HG02840 (cell line): ENCODE measurements around the gene HOXC9.

Experiments used
- ATAC-seq: cut with Tn5 transposase; IDR thresholded peaks from one replicate; pipeline ENCODE4 v1.9.1; 2021; ENCODE audit warnings: mild to moderate bottlenecking, moderate library complexity, moderate number of reproducible peaks; ENCODE audit not compliant: unreplicated experiment, low FRiP score

The HOXC9 gene

DNA sequence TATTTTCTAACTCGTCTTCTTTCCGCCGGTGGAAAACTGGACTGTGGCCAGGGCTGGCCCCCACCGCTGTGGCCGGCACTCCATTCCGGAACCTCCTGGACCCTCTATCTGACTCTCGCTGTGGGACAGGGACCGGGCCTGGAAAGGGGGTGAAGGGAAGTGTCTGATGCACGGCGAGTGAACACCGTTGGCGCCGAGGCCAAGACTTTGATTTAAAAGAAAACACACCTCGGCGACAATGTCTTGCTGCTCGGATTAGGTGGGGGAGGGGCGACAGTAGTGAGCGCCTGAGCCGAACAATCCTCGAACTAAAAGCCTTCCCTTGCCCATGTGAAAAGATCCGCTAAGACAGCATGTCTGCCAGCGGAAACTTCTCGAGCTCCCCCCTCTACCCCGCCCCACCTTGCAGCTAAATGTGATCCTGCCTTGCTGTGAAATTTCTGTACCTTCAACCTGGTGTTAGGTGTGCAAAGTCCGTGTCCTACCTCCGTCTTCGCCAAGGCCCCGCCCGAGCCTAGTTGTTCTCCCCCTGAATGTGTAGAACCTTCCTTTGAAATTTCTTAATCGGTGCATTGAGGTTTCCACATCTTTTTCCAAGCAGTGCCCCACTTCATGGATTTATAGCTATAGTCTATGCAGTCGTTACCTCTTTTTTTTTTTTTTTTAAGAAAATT is 24.3 kb upstream of the HOXC9 start:
- ATAC-seq = no peak

DNA sequence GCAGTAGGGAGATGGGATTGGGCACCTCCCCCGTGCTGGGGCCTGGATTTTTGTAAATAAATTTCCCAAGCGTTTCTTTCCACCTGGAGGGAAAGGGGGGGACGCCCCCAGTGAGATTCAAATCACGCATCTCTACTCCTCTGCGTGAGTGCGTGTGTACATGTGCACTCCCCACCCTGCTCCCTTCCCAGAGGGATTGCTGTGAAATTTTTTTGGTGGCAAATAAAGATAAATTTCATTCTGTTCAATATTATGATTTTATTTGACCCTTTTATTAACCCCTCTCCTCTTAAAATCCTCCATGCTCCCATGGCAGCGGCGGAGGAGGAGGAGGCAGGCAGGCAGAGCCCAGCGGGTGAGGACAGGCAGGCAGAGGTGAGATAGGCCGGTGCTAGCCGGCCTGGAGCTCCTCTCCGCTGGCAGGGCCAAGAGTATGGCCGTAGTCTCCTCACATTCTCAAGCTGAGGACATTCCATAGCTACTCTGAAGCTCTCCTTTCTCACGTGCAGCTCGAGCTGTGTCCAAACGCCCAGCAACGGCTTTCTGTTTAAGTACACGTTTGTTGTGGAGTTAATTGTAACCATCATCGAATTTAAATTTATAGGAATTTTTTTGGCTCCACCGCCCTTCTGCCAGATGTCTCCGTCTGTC is 23.7 kb upstream of the HOXC9 start:
- no peak for ATAC-seq

DNA sequence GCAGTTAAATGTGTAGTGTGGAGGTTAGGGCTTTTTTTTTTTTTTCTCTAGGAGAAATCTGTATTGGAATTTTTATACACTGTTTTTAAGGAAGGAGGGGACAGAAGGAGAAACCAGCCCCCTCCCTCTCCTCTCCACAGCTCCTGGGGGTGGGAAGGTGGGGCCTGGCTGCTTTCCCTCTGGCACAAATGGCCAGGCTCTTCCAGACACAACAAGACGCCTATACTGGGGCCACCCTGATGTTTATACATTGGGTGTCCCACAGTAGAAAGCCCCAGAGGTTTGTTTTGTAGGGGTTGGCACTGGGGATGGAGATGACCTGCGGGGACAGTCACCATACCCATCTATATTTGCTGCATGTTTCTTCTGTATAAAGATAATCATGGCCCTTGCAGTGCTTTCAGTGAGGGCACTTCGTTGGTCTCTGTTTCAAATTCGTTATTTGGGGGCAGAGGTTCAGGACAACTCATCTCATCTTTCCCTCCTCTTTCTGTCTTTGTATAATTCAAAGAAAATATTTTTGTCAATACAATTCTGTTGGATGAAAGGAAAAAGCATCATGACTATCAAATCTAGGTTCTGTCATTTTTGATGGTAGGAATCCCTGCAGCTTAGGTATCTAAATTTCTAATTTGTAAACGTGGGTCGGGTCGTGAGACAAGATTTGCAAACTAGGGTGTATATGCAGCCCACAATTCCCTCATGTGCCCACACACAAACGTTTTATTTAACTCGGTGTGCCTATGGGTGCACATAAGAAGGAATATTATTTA is 23.0 kb upstream of the HOXC9 start:
- no peak for ATAC-seq

DNA sequence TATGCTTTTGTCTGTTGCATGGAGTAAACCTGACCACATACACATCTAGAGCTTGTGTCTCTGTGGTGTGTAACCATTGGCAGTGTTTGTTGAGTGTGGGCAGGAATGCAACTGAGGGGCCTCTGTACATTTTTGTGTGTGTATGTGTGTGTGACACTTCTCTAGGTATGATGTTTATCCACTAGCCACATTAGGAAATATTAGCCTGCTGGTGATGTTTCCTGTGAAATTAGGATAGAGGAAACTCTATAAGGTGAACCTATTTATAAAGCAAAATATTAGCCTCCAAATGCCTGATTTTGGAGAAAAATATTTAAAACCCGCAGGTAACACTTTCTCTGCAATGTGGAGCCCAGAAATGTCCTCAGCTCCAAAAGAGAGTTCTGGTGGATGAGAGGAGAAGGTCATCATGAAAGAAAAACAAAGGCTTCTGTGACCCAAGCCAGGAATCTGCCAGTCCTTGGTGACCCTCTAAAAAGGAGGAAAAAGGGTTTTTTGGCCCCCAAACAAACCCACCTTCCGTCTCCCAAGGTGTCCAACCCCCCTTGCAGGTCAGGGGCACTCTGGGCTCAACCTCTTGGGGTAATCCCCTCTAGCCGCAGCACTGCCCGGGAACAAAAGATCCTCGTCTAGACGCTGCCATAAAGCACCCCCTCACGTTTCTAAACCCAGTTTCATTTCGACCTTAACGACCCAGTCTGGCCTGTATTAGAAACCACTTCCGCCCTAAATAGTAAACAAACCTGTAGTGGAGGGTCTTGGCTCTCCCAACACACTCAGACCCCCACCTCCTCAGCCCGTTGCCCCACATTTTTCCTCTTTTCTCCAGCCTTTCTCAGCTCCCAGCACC is 22.1 kb upstream of the HOXC9 start:
- ATAC-seq = no peak

DNA sequence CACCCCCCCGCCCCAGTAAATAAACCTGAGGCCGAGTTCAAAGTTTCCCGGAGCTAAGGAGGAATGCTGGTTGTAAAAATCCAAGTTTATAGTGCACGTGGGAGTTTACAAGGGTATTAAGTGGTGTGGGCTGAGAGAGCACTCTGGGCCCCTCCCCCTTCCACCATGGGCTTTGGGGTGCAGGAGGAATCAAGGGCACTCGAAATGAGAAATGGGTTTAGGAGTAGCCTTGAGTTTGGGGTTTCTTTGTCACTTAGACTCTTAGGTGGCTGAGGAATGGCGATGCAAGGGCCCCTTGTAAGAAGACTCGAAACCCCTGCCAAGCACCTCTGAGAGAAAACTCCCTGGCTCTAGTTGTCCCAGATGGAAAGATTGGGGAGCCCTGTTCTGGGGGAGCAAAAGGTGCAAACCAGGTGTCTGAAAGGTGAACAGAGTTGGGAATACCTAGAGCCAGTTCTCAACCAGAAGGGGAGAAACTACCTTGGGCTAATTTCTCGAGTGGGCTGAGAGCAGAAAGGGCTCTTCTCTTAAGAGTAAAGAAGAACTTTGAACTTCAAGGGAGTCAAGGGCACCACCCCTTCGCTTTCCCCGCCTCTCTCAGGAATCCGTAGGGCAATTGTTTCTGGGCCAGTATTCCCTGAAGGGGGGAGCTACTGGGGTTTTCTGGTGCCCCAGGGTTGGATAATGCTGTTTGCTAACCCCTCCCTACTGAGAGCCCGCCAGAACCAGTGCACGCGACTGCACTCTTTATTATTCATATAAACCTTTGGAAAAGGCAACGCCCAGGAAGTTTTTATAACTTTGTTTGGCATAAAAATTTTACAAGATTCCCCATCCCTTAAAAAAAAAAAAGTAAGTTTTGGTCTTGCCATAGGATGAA is 21.2 kb upstream of the HOXC9 start:
- no peak for ATAC-seq

DNA sequence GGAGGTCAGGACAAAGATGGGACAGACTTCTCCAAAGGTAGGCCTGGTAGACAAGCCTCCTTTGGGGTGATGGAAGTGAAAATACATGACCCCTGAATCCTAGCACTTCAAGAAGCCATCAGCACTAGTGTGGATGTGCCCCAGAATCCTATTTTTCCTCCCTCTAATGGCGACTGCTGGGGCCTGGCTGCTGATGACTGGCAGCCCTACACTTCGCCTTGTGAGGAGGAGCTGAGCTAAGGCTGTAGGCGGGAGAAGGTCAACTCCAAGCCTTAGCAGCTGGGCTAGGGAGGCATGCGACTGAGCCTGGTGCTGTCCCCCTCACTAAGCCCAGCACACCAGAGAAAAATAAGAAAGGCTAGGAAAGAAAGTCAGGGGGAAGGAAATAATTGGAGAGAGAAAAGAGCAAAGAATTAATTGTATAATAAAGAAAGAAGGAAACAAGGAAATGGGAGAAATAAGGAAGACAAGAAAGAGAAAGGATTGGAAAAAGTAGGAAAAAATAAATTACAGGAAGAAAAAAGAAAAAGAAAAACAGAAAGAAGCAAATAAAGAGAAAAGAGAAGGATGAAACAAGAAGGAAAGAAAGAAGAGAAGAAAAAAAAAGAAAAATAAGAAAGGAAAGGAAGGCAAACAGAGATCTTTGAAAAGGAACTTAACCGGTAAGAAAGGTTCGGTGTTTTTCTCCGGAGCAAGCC is 19.7 kb upstream of the HOXC9 start:
- ATAC-seq = no peak

DNA sequence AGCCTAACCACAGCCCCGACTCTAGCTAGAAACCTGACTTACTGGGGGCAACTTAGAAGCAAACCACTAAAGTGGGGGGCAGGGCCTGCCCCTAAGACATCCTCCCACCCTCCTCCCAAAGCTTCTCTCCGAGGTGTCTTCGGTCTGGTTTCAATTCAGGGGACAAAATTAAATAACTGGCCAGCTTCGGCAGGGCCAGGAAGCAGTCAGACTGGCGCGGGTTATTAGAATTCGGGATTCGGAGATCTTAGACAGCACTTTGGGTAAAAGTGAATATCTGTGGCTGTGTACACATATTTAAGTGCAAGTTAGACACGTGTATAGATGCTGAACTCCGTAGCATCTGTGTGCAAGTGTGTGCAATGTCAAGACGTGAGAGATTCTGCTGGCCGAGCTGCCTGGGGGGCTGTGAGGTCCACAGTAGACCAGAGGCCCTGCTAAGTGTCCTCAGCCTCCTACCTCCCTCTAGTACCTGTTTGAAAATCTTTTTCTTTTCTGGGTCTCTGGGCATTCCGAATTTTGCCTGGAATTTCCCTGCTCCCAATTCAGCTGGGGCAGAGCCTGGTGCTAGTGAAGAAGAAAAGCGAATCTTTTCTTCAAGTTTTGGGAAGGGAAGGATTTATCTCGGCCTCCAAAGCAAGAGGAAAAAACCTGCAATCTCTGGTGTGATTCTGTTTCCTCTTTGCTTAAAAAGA is 19.0 kb upstream of the HOXC9 start:
- ATAC-seq = no peak

DNA sequence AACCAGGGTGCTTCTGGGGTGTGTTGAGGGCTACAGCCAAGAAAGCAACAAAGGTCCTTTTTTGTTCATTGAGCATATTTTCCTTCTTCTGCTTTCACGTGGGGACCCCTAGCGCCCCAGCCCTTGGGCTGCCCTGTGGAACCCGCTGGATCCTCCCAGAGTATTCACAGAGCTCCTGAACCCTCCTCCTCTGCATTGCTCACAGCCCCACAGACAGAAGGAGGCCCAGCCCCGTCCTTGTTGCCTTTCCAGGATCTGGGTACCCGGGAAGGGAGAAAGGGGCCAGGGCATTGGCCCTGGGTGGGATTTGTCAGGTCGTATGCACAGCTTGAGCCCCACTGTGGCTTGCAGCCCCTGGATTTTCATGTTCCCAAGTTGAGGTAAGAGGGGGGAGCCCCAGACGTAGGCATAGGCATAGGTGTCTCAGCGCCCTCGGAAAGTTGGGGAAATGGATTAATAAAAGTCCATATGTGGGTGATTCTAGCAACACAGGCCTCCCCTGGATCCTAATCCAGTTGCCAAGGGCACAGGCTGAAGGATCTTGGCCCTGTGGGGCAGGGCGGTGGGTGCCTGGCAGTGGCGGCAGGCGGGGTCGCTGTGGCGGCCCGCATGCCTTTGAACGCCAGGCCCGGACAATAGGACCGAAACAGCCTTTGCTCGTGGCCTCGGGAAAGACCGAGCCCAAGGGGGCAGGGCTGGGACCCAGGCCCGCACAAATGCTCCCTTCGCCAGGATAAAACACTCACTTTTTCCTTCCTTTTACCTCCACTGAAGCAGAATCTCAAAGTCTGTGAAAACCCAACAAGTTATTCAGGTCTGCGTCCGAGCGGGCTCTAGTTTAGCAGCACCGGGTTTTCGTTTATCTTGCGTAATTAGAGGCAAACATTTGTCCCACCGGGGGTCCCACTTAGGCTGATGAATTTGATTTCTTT is 18.1 kb upstream of the HOXC9 start:
- no peak for ATAC-seq

DNA sequence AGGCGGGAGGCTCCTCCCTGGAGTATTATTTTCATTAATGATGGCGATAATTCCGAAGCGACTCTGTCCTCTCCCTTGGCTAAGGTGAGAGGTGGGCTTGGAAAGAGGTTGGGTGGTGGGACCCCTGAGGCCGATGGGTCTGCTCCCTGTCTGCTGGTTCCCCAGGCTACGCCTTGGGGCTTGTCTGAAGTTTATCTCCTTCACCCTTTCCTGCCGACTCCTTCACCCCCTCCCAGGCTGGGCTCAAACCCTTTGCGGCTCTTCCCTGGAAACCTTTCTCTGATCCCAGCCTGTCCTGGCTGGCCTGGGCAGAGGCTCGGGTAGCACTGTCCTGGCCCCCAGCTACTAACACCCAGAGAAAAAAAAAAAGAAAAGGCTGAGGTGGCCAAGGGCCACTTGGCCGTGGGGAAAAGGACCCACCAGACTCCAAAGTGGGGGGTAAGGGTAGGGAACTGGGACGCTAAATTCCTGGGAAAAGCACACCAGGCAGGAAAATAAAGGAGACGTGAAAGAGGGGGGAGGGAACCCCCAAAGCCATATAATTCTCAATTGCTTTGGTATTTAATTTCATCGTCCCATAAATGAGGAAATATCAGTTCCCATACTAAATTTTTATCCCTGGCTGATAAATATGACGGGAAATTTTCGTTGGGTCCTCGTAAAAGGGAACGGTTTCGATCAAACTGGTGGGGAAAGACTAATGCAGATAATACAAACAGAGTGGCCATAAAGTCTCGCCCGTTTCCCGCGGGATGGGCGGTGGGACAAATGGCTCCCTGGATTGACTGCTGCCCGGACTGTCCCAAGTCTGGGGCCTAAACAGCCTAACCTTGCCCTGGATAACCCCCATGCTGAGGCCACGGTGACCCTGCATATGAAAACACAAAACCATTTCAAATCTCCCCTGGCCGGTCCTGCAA is 17.1 kb upstream of the HOXC9 start:
- no peak for ATAC-seq

DNA sequence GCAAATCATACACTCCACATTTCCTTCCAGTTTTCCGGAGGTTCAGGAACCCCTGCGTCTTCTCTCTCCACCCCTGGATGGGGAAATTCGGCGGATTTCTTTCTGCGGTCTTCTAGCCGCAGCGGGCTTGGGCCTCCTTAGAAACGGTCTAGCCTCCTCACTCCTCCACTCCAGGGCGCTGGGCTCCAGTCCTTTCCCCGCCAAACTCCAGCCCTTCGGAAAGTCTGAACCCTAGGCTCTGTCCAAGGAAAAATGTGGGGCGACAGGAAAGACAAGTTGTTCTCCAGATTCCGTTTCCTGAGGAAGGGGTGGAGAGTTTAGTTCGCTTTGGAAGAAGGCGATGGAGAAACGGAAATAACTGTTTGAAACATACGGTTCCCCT is 16.4 kb upstream of the HOXC9 start:
- no peak for ATAC-seq

DNA sequence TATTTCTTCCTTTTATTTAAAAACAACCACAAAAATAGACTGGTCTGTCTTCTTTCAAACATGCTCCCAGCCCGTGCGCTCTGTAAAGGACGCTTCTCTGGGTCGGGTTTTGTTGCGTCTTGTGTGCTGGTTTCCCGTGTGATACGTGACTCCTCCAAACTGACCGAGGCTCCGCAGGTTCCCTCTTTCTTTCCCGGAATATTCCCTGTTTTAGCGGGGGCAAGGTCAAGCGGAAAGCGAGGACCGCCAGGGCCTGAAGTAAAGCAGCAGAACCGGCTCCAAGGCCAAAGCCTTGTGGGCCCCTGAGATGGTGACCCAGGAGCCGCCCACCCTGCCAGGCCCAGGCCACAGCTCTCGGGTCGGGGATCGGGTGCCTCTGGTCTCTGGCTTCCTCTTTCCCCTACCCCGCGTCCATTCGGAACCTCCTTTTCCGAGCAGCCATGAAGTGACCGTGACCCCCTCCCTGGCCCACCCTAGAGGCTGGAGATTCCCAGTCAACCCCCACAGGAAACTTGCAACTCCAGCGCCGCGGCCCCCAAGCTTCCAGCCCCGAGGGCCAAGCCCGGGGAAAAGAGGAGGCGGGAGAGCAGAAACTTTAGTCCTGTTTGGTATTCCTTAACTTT is 15.9 kb upstream of the HOXC9 start:
- no peak for ATAC-seq

DNA sequence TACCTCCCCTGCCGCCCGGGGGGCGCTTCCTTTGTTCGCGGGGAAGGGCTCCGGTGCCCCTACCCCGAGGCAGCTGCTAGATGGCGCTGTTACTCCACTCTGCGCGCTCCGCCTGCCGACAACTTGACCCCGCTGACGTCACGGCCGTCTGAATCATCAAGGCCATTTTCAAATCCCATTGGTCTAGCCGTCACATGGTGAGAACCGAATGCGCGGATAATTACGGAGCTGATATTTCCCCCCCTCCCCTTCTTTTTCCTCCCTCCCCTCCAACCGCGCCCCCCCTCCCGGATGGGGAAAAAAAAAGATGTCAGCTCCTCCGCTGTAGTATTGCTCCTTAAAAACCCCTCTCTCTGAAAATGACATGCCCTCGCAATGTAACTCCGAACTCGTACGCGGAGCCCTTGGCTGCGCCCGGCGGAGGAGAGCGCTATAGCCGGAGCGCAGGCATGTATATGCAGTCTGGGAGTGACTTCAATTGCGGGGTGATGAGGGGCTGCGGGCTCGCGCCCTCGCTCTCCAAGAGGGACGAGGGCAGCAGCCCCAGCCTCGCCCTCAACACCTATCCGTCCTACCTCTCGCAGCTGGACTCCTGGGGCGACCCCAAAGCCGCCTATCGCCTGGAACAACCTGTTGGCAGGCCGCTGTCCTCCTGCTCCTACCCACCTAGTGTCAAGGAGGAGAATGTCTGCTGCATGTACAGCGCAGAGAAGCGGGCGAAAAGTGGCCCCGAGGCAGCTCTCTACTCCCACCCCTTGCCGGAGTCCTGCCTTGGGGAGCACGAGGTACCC is 14.9 kb upstream of the HOXC9 start, which contains the start of gene HOXC10:
Gene HOXC10 (plus strand): TSS at position 246 of the 791 bp plus-strand sequence. CDS start 114 bp downstream, at position 360.
- no peak for ATAC-seq

DNA sequence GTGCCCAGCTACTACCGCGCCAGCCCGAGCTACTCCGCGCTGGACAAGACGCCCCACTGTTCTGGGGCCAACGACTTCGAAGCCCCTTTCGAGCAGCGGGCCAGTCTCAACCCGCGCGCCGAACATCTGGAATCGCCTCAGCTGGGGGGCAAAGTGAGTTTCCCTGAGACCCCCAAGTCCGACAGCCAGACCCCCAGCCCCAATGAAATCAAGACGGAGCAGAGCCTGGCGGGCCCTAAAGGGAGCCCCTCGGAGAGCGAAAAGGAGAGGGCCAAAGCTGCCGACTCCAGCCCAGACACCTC is 14.3 kb upstream of the HOXC9 start:
- ATAC-seq = no peak

DNA sequence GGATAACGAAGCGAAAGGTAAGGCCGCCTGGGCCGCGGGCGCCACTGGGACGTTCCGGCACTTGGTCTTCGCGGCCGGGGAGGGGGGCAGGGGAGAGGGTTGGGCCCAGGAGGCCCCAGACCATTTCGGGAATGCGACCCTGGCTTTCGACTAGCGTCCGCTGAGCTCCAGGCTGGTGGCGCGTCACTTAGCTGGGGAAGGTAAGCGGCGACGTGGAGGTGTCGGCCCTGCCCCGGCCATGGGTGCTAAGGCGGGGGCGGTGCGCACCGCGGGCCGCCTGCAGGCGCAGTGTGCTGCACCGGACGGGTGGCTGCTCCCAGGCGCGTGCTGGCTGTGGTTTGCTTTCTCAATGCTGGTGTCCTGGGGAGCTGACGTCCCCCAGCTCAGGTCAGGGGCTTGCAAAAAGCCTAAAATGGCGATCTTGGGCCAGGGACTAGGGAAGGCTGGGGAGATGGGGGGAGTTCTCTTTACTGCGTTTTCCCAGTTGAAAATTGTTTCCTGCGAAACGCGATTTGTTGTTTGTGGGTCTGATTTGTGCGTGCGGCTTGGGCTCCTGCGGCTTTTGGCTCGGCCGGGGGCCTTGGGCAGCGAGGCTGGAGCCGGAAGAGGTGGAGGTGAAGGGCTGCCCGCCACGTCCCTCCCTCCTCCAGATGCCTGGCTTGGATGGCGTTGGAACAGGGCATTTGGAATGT is 13.8 kb upstream of the HOXC9 start:
- ATAC-seq = no peak
